ENCODE data around the gene GATAD2B. TPM values are rescaled to one million over a fixed set of nuclear protein-coding genes. Genes with fewer than 3 reads are reported as not detected.

Gene GATAD2B
- total and polyA plus RNA-seq, 2 donors (not counting 3 experiments of a cell fraction or from before 2014, with no cell fraction given): 8.5 to 46.3 TPM

DNA sequence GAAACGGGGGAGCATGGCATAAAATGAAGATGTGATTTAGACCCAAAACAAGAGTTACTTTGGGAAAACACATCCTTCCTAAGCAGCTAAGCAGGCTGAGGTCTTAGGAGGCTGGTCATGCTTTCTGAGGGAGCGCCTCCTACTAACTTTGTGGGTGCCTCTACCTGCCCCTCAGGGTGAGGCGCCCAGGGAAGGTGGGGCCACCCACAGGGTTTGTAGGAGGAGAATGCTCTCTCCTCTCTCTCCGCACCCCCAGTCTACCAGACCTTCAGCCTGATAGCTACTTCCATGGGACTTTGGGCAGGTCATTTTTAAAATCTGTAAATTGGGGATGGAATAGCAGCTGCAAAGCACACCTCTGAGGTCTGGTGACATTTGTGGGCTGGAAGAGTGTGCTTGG, 123.8 kb downstream of the GATAD2B start:
- CTCF ChIA-PET: interaction anchor here (1.1 to 4.1 kb wide), 5 partner anchors 8 to 187 kb away, joined by 3 to 65 read pairs (median 10); partner anchors contain the start of genes DENND4B and RAB13
- Histone ChIP-seq H3K4me1 (ENCODE audit: control insufficient read depth, extremely low read depth, insufficient read depth, low read length) (no peaks in the 10 kb centered on the region), H4K20me1 (replicated peaks; ENCODE audit: control insufficient read depth, extremely low read depth, insufficient read depth, low read length) (no peaks in the 10 kb centered on the region), H3K9me1 (replicated peaks; ENCODE audit: control insufficient read depth, extremely low read depth, insufficient read depth, low read length) (no peaks in the 10 kb centered on the region), H2AFZ (ENCODE audit: low read depth, low read length) (no peak overlapping the region), H3K79me2 (ENCODE audit: control insufficient read depth, insufficient read depth, low read length) (no peaks in the 10 kb centered on the region), H3K4me2 (ENCODE audit: insufficient read depth, low read length) (no peak overlapping the region), H3K27me3 (ENCODE audit: control insufficient read depth in 2 of 2, insufficient read depth in 2 of 2, low read length in 2 of 2) (no peaks in the 10 kb centered on the region), H3K36me3 (ENCODE audit: control insufficient read depth in 2 of 2, extremely low read depth in 1 of 2, insufficient read depth in 2 of 2, low read length in 2 of 2) (peaks cover 0 to 3% of the 10 kb centered on the region in 2 experiments), H3K4me3 (replicated peaks in 1 of 3; ENCODE audit: insufficient read depth in 1 of 3, low read depth in 1 of 3, low read length in 3 of 3) (no peak overlapping the region), H3K9ac (replicated peaks; ENCODE audit: extremely low read depth, insufficient read depth, low read length) (no peak overlapping the region), H3K9me3 (replicated peaks; ENCODE audit: control insufficient read depth, insufficient read depth, low read length) (no peaks in the 10 kb centered on the region), H3K27ac (ENCODE audit: insufficient read depth, low read depth, low read length) (no peak overlapping the region)
- intact Hi-C loops (cut with micrococcal nuclease): no loop called here
- no peak for FAIRE-seq
- no peak for DNase-seq (ENCODE audit: low read depth, low spot score)
- dilution Hi-C loops (cut with MboI; ENCODE audit: extremely low pct_ligation_motif_present, low sequenced_read_pairs): no loop called here
- no TSS peak for BruUV-seq (replicated peaks)
- POLR2A ChIA-PET: interaction anchor here (1.4 kb wide), 1 partner anchor 188 kb away, joined by 4 read pairs; the partner anchor contains the start of gene RAB13
- TF ChIP-seq POLR2A (IDR thresholded peaks at IDR 0.05; ENCODE audit: low read depth, low read length): no peak
- TF ChIP-seq GATA2 (IDR thresholded peaks at IDR 0.05; ENCODE audit: insufficient read depth, insufficient read length, low read depth, low read length): no peak
- no peak for TF ChIP-seq JUN (IDR thresholded peaks at IDR 0.05; ENCODE audit: borderline replicate concordance, insufficient read depth, insufficient read length, low read depth)
- no peak for TF ChIP-seq EZH2 (IDR thresholded peaks at IDR 0.05; ENCODE audit: borderline replicate concordance, low read depth, low read length, severe bottlenecking)
- no peak for TF ChIP-seq MYC (IDR thresholded peaks at IDR 0.05; ENCODE audit: low read depth, low read length)
- TF ChIP-seq FOS (IDR thresholded peaks at IDR 0.05; ENCODE audit: borderline replicate concordance, insufficient read depth, low read length): no peak
- no peak for TF ChIP-seq POLR2AphosphoS5 (IDR thresholded peaks at IDR 0.05; ENCODE audit: insufficient read depth, low read depth, low read length)
- TF ChIP-seq, protein P1, sequence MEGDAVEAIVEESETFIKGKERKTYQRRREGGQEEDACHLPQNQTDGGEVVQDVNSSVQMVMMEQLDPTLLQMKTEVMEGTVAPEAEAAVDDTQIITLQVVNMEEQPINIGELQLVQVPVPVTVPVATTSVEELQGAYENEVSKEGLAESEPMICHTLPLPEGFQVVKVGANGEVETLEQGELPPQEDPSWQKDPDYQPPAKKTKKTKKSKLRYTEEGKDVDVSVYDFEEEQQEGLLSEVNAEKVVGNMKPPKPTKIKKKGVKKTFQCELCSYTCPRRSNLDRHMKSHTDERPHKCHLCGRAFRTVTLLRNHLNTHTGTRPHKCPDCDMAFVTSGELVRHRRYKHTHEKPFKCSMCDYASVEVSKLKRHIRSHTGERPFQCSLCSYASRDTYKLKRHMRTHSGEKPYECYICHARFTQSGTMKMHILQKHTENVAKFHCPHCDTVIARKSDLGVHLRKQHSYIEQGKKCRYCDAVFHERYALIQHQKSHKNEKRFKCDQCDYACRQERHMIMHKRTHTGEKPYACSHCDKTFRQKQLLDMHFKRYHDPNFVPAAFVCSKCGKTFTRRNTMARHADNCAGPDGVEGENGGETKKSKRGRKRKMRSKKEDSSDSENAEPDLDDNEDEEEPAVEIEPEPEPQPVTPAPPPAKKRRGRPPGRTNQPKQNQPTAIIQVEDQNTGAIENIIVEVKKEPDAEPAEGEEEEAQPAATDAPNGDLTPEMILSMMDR (IDR thresholded peaks at IDR 0.05; ENCODE audit: extremely low read depth in 1 of 2, insufficient read depth in 1 of 2, low read depth in 1 of 2, low read length in 2 of 2): no peak

Data from endothelial cell of umbilical vein (primary cell).